Neutrophil (primary cell): ENCODE measurements around the gene FCRL1.

Experiments
- H3K27ac ChIP-seq: fragments of 200-600 bp; sonication (generic); 2 replicates; pipeline ENCODE4 v1.5.1; 2016; ENCODE audit warnings: mild to moderate bottlenecking, moderate library complexity
- H3K27me3 ChIP-seq: fragments of 200-600 bp; sonication (generic); 2 replicates; pipeline ENCODE4 v1.6.0; 2016; ENCODE audit warnings: mild to moderate bottlenecking
- H3K36me3 ChIP-seq: fragments of 200-600 bp; sonication (generic); 2 replicates; pipeline ENCODE4 v1.5.1; 2017
- H3K4me1 ChIP-seq, 2 experiments: fragments of 200-600 bp in 1 of 2; sonication (generic) in 1 of 2; 1 replicate in 1 of 2; 2 replicates in 1 of 2; pipeline versions ENCODE4 v1.5.1 to v1.6.1; 2013 to 2016; ENCODE audit warnings: low read depth in 1 of 2, low read length in 1 of 2, mild to moderate bottlenecking in 1 of 2, moderate library complexity in 1 of 2; ENCODE audit not compliant: control insufficient read depth in 1 of 2, insufficient read depth in 1 of 2
- H3K4me3 ChIP-seq, 2 experiments: fragments of 200-600 bp in 1 of 2; sonication (generic) in 1 of 2; 1 replicate in 1 of 2; 2 replicates in 1 of 2; pipeline ENCODE4 v1.5.1; 2013 to 2016; ENCODE audit warnings: low read depth in 1 of 2, low read length in 1 of 2, mild to moderate bottlenecking in 1 of 2, moderate library complexity in 1 of 2
- H3K9me3 ChIP-seq: fragments of 200-600 bp; sonication (generic); 2 replicates; pipeline ENCODE4 v1.5.1; 2016
- CTCF ChIP-seq: fragments of 200-600 bp; sonication (generic); IDR thresholded peaks from 2 replicates; pipeline ENCODE4 v1.5.1; 2016; ENCODE audit warnings: antibody characterized with exemption

Gene FCRL1

GRCh38 chr1:157776971-157777391 is 42.9 kb downstream of the FCRL1 start, which contains the start of gene FCRL2:
Gene FCRL2, minus strand, starts transcription at chr1:157777132. Its CDS starts 59 bp downstream, at chr1:157777073.
- no peaks in the 10 kb centered on the region for H3K9me3 ChIP-seq
- H3K36me3 ChIP-seq: no peaks in the 10 kb centered on the region
- no peak within 1 kb of the TSS for H3K27ac ChIP-seq
- H3K4me1 ChIP-seq: no peaks in the 10 kb centered on the region
- peaks cover 23% of the 10 kb centered on the region for H3K27me3 ChIP-seq
- H3K4me3 ChIP-seq: no peak within 1 kb of the TSS
- TF ChIP-seq CTCF: no peak

DNA sequence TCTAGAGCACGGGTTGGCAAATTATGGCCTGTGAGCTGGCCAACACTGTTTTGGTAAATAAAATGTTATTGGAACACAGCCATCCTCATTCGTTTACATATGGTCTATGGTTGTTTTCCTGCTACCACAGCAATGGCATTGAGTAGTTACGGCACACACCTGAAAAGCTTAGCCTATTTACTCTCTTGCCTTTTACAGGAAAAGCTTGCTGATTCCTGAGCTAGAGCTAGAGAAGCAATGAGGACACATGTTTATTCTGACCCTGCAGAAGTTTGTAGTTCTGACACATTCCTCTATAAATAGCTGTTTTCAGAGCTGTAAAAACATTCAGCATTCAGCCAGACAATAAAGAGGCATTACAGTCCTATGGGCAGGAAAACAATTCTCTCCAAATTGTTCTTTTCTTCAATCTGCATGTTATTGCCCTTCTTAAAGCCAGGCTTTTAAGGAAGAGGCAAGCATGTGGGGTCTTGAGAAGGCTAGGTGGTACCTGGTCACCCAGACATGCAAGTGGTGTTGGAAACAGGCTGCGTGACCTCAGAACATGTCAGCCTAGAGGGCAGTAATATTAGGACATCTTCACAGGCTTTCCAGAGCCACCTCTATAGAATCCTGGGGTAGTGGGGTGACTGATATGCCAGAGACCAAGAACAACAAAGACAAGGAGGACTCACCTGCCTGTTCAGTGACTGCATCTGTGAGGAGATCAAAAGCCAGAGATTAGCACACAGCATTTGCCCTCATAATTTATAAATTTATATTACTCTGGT is 44.6 kb downstream of the FCRL1 start:
- Histone ChIP-seq H3K4me3 (no peak overlapping the region), H3K4me1 (no peaks in the 10 kb centered on the region), H3K27me3 (peaks cover 40% of the 10 kb centered on the region), H3K27ac (no peak overlapping the region), H3K9me3 (no peaks in the 10 kb centered on the region), H3K36me3 (no peaks in the 10 kb centered on the region)
- TF ChIP-seq CTCF: no peak

- Histone ChIP-seq H3K27me3 (peaks cover 40% of the 10 kb centered on the region), H3K36me3 (no peaks in the 10 kb centered on the region), H3K9me3 (no peaks in the 10 kb centered on the region), H3K27ac (no peak overlapping the region), H3K4me3 (no peak overlapping the region), H3K4me1 (no peaks in the 10 kb centered on the region)
- no peak for TF ChIP-seq CTCF
These were observed 45.5 kb downstream of the FCRL1 start for GRCh38 chr1:157774412-157774811.

GRCh38 chr1:157773493-157774350 is 46.2 kb downstream of the FCRL1 start:
- no peaks in the 10 kb centered on the region for H3K4me1 ChIP-seq
- H3K4me3 ChIP-seq: no peak overlapping the region
- no peaks in the 10 kb centered on the region for H3K36me3 ChIP-seq
- TF ChIP-seq CTCF: no peak
- H3K27me3 ChIP-seq: peaks cover 40% of the 10 kb centered on the region
- H3K27ac ChIP-seq: no peak overlapping the region
- no peaks in the 10 kb centered on the region for H3K9me3 ChIP-seq

DNA sequence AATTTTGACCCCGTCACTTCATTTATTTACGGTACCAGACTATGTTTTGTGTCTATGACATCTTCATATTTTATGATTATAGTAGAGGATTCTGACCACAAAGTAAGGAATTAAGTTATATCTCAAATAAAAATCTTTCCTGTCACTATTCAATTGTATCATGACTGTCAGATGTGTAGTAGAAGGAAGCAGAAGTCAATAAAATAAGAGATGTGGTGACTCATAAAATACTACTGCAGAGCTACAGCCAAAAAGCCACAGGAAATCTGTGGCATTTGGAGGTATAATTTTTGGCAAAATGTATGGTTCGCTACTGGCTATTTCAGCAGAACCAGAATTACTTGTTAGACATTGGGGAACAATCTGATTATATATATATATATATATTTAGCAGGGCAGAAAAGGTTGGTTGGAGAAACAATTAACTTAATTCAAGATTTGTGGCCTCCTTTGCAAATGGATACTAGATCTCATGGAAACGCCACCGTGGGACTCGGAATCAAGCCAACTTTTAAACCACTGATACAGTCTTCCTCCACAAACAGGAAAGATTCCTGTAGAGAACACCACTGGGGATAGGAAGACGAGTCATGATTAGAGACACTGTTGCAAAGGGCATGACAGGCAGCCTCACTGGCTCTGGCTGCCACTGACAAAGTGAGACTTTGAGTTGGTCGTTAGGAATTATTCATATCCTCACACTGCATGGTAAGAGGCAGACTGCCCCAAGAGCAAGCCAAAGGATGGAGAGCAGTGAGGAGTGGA is 48.1 kb downstream of the FCRL1 start:
- H3K27ac ChIP-seq: no peak overlapping the region
- no peaks in the 10 kb centered on the region for H3K36me3 ChIP-seq
- peaks cover 40% of the 10 kb centered on the region for H3K27me3 ChIP-seq
- no peak overlapping the region for H3K4me3 ChIP-seq
- H3K4me1 ChIP-seq: no peaks in the 10 kb centered on the region
- no peak for TF ChIP-seq CTCF
- H3K9me3 ChIP-seq: no peaks in the 10 kb centered on the region
